GM18907 (cell line): ENCODE measurements around the gene TOP2A.
"Not testable (repeated sequence)": the region's sequence is repeated elsewhere in the genome, so short reads cannot be mapped to it uniquely, and the experiment has no call there.

Source experiments
- ATAC-seq: cut with Tn5 transposase; IDR thresholded peaks from one replicate; pipeline ENCODE4 v1.9.1; 2021; ENCODE audit warnings: mild to moderate bottlenecking, moderate library complexity; ENCODE audit not compliant: unreplicated experiment

The TOP2A gene

DNA sequence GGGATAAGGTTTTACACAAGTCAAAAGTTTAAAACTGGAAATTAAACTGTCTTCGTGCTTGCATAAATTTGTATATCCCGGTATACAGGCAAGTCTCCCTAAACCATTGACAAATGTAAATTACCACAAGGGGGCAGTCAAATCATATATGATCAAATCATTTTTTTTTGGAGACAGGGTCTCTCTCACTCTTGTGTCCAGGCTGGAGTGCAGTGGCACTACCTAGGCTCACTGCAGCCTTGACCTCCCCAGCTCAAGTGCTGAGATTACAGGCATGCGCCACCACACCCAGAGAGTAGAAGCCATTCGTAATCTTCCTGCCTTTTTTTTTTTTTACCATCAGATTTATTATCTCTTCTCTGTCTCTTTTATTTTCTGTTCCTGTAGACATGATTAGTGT, 18.5 kb downstream of the TOP2A start:
- ATAC-seq: no peak

DNA sequence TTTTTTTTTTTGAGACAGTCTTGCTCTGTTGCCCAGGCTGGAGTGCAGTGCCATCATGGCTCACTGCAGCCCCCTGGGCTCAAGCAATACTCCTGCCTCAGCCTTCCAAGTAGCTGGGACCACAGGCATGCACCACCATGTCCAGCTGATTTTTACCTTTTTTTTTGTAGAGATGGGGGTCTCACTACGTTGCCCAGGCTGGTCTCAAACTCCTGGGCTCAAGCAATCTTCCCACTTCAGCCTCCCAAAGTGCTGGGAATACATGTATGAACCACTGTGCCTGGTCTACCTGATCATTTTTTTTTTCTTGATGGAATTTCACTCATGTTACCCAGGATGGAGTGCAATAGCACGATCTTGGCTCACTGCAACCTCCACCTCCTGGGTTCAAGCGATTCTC, 31.1 kb downstream of the TOP2A start:
- not testable (repeated sequence) for ATAC-seq

GRCh38 chr17:40382251-40382650, 35.4 kb downstream of the TOP2A start:
- no peak for ATAC-seq

DNA sequence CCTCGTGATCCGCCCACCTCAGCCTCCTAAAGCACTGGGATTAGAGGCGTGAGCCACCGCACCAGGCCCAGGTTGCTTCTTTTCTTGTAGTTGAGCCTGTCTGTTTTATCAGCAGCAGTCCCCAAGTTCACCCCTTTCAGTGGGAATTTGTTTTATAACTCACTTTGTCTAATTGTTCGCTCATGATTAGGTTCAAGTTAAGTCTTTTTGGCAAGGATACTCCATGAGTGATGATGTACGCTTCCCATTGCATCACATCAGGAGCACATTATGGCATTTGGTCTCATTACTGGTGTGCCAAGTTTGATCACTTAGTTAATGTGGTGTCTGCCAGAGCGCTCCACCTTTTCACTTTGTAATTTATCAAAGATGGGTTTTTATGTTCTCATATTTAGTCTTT, 38.7 kb downstream of the TOP2A start:
- no peak for ATAC-seq

GRCh38 chr17:40377832-40378231, 39.9 kb downstream of the TOP2A start:
- ATAC-seq: no peak

DNA sequence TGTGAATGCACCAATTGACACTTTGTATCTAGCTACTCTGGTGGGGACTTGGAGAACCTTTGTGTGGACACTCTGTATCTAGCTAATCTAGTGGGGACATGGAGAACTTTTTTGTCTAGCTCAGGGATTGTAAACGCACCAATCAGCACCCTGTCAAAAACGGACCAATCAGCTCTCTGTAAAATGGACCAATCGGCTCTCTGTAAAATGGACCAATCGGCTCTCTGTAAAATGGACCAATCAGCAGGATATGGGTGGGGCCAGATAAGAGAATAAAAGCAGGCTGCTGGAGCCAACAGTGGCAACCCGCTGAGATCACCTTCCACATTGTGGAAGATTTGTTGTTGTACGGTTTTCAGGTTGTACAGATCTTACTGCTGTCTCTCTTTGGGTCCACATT, 41.2 kb downstream of the TOP2A start:
- not testable (repeated sequence) for ATAC-seq

DNA sequence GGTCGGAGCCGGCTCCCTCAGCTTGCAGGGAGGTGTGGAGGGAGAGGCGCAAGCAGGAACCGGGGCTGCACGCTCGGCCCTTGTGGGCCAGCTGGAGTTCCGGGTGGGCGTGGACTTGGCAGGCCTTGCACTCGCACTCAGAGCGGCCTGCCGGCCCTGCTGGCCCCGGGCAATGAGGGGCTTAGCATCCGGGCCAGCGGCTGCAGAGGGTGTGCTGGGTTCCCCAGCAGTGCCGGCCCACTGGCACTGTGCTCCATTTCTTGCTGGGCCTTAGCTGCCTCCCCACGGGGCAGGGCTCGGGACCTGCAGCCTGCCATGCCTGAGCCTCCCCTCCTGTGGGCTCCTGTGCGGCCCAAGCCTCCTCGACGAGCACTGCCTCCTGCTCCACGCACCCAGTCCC, 41.9 kb downstream of the TOP2A start:
- not testable (repeated sequence) for ATAC-seq

DNA sequence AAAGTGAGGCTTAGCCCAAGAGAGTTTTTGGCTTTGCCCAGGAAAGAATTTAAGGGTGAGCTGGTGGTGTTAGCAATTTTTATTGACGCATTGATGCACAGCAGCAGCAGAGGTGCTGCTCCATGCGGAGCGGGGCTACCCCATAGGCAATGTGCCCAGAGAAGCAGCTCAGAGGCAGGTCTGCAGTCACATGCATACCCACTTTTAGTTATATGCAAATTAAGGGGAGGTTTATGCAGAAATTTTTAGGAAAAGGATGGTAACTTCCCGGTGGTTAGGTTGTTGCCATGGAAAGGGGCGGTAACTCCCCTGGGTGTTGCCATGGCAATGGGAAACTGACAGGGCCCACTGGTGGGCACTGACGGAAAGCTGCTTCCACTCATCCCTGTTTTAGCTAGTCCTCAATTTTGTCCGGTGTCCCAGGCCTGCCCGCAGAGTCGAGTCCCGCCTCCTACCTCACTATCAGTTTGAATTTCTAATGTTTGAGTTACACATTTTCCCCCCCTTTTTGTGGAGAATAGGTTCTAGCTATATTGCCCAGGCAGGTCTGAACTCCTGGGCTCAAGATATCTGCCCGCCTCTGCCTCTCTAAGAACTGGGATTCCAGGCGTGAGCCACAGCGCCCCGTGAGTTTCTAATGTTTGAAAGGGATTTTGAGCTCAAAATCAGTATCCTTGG, 42.7 kb downstream of the TOP2A start:
- no peak for ATAC-seq

GRCh38 chr17:40373999-40374398, 43.7 kb downstream of the TOP2A start:
- ATAC-seq: no peak

- ATAC-seq: no peak
These were observed 44.4 kb downstream of the TOP2A start for GRCh38 chr17:40373324-40373723.

DNA sequence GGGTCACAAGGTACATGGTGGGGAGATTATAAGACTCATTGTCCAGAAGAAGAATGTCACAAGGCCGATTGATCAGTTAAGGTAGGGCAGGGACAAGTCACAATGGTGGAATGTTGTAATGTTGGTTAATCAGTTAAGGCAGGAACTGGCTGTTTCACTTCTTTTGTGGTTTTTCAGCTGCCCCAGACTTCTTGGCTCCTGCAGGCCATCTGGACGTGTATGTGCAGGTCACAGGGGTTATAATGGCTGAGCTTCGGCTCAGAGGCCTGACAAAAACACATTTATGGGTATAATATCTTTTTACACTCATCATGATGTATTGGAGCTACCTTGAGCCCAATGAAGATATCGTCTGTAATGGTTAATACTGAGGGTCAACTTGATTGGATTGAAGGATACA, 45.1 kb downstream of the TOP2A start:
- ATAC-seq: not testable (repeated sequence)

- no peak for ATAC-seq
These were observed 45.7 kb downstream of the TOP2A start for GRCh38 chr17:40372031-40372430.

GRCh38 chr17:40371261-40371929, 46.3 kb downstream of the TOP2A start:
- ATAC-seq: no peak

GRCh38 chr17:40369923-40370322, 47.8 kb downstream of the TOP2A start:
- ATAC-seq: no peak

DNA sequence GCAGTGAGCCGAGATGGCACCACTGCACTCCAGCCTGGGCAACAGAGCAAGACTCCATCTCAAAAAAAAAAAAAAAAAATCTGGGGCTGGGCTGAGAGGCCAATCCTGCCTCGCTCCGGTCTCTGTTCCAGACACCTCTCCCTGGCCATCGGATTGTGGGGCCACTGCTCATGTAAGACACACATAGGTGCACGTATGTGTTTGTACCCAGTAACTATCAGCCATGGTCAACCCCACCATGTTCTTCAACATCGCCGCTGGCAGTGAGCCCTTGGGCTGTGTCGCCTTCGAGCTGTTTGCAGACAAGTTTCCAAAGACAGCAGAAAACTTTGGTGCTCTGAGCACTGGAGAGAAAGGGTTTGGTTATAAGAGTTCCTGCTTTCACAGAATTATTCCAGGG, 50.0 kb downstream of the TOP2A start:
- ATAC-seq: not testable (repeated sequence)

DNA sequence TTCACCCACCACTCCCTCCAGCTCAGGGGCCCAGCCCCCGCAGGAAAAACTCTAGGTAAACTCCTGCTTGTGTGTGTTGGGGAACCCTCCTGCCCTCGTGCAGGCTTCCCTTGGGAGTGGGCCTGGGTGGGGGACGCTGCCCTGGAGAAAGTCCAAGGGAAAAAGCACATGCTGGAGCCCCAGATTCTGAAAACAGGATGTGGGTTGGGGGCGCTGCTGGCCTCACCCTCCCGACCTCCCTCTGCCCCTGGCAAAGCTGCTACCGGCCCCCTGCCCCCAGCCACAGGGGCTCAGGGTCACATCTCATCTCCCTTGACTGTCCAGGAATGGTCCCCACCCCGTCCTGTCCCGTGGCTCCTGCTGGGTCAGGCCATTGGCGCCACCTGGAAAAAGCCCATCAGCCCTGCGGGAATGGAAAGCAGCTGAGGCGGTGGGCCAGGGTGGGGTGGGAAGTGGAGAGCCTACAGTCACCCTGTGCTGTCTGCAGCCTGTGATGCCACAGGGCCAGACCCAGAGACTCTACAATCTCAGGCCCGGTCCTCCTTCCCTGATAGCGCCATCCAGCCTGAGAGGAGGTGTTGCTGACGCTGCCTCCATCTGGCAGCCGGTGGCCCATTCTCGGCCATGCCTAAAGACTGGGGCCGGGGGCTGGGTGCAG, 50.7 kb downstream of the TOP2A start:
- ATAC-seq: no peak

- ATAC-seq: no peak
These were observed 51.4 kb downstream of the TOP2A start for GRCh38 chr17:40366076-40366860.

GRCh38 chr17:40364906-40365305, 52.8 kb downstream of the TOP2A start:
- no peak for ATAC-seq

GRCh38 chr17:40364121-40364861, 53.4 kb downstream of the TOP2A start, which contains the start of gene GJD3:
TSS of gene GJD3 (minus strand) at chr17:40364737. CDS start at chr17:40363815, 922 bp downstream.
- ATAC-seq: no peak

- ATAC-seq: no peak
These were observed 54.4 kb downstream of the TOP2A start for GRCh38 chr17:40363111-40363827.
